Bone marrow (tissue), 2 donors: ENCODE results near the gene RNU1-3.
"Not testable (repeated sequence)": the region's sequence is repeated elsewhere in the genome, so short reads cannot be mapped to it uniquely, and the experiment has no call there.

ENCODE experiments used
- DNase-seq, 2 donors: peaks; one replicate each; lab custom pipeline; 2025; lab: John Stamatoyannopoulos, UW

Gene RNU1-3

DNA sequence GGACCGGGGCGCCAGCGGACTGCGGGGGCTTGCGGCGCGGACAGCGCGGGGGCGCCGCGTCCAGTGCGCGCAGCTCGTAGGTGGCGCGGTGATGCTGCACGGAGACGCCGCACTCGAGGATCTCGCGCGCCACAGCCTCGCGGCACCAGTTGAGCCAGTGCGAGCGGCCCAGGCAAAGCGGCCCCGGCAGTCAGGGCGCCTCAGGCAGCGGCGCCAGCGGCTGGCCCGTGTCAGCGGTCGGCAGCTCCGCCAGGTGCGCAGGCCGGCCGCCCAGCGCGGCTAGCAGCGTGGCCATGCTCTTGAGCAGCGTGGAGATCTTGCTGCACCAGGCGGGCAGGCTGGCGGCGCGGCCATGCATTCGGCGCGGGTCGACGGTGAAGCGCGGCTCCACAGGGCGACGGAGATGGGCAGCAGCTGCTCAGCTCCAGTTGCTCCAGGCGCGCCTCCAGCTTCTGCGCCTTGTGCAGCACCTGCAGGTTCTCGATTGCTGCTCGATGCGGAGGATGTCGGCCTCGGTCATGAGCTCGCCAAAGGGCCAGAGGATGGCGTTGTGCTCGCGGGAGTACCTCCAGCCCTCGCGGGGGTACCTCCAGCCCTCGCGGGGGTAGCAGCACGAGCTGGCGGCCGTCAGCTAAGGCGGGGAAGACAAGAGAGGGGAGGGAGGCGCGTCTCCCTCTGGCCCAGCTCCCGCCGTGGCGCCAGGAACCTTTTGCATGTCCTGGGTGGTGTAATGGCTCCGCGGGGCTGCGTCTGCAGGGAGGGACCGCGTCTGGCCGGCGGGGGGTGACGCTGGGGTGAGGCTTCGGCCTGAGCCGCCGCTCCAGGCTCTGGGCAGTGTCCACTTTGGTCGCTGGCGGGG lies 26.9 kb upstream of the RNU1-3 start:
- not testable (repeated sequence) for DNase-seq

DNA sequence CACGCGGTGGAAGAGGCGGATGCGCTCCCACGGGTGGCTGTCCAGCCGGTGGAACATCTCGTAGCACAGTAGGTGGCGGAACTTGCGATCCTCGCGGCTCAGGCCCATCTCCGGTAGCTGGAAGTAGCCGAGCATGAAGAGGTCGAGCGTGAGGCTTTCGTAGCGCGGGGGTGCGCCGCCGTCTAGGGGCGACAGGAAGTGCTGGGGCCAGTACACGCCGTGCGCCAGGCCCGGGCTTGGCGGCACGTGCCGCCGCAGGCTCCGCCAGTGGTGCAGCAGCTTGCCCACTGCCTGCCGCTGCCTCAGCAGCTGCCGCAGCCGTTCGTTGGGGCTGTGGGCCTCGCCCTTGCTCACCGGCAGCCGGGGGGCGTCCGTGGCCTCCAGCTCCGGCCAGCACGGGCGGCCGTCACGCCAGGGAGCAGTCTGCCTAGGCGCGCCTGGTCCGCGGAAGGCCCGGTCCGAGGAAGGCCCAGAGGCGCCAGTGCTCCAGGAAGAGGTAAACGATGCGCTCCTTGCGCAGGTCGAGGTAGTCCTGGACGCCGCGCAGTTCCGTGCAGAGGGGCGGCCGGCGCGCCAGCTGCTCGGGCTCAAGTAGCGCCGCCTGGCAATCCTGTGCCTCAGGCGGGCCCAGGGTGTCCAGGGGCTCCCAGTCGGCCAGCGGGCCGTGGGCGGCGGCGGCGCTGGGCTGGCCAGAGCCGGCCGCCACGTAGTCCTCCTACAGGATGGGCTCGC lies 26.1 kb upstream of the RNU1-3 start:
- not testable (repeated sequence) for DNase-seq

GRCh38 chr1:16692283-16692682 lies 25.5 kb upstream of the RNU1-3 start:
- not testable (repeated sequence) for DNase-seq

GRCh38 chr1:16690971-16691682 lies 24.4 kb upstream of the RNU1-3 start:
- not testable (repeated sequence) for DNase-seq

DNA sequence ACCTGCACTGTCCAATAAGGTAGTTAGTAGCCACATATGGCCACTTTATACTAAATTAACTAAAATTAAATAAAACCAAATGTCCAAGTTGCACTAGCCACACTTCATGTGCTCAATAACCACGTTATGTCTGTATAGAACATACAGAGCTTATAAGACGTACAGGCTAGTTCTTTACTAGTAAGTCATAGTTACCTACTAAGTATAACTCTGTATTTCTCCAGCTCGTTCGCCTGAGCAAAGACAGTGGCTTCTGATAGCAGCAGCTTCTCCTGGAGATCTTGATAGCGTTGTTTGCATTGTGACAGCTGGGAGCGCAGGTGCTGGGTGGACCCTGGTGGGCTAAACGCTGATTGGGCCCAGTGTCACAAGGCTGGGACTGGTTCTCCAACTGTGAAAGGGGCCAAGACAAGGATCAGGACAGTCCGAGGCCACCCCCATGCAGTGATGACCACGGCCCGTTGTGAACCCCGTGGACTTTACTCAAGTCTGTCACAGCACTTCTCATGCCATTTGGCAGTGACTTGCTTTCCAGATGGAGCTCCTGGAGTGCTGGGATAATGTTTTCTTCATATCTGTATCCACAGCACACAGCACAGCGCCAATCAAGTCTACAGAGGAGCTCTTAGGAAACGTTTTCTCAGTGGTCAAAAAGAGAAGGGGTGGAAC lies 20.5 kb upstream of the RNU1-3 start:
- not testable (repeated sequence) for DNase-seq

GRCh38 chr1:16685445-16686371 lies 19.0 kb upstream of the RNU1-3 start:
- DNase-seq: not testable (repeated sequence)

DNA sequence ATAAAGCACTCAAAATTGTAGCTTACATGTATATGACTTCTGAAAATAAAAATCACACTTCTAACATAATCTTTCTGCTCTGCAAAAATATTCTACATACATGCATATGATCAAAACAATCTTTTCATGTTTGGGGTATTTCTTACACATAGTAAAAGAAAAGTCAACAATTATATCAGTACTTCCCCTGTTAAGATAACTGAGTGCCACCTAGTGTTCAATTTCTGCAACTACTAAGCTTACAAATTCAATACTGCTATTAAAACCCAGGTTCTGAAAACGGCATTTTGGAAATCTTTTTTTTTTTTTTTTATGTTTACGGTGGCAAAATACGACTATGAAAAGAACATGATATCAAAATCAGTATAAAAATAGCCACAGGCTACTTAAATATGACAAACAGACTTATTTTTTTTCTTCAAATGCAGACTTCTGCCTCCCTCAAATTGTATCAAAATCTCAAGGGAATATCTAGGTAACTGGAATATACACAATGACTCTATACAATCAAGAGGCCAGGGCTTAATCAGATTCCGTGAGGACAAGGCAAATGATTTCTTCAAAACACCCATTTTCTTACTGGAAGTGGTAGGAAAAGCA lies 18.1 kb upstream of the RNU1-3 start:
- not testable (repeated sequence) for DNase-seq

DNA sequence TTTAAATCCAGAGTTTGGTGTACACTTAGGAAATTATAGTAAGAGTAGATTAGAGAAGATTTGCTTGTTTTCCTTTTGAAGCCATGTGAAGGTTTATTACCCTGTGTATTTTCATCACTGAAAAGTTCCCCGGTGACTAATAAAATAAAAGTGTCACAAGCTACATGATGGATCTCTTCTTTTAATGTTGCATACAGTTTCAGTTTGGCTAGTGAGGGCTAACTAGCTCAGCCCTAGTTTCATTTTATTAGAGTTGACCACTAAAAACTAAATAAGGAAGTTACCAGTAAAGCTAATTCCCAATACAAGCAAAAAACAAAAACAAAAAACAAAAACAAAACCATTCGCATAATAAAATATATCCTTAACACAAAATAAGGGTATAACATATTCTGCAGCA lies 17.4 kb upstream of the RNU1-3 start:
- not testable (repeated sequence) for DNase-seq

GRCh38 chr1:16682803-16683202 lies 16.1 kb upstream of the RNU1-3 start:
- DNase-seq: not testable (repeated sequence)

DNA sequence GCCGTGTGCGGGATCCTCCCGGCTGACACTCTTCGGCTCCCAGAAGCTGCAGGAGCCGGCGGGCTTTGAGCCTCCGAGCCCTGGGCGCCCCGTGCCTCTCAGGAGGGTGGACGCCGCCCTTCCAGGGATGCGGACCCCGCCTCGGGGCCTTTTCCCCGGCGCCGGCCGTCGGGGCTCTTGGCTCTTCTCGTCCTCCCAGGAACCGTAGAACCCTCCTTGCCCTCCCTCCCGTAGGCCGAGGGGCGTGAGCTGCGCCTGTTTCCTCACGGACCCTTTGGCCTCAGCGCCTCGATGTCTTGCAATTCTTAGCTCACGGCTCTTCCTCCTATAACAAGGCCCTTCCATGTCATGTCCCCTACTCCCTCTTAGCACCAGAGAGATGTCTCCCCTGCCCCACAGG lies 13.6 kb upstream of the RNU1-3 start:
- not testable (repeated sequence) for DNase-seq

- peak in 1 of 2 donors; percentile 41 for DNase-seq
These were observed 11.0 kb upstream of the RNU1-3 start for GRCh38 chr1:16677552-16678431.

DNA sequence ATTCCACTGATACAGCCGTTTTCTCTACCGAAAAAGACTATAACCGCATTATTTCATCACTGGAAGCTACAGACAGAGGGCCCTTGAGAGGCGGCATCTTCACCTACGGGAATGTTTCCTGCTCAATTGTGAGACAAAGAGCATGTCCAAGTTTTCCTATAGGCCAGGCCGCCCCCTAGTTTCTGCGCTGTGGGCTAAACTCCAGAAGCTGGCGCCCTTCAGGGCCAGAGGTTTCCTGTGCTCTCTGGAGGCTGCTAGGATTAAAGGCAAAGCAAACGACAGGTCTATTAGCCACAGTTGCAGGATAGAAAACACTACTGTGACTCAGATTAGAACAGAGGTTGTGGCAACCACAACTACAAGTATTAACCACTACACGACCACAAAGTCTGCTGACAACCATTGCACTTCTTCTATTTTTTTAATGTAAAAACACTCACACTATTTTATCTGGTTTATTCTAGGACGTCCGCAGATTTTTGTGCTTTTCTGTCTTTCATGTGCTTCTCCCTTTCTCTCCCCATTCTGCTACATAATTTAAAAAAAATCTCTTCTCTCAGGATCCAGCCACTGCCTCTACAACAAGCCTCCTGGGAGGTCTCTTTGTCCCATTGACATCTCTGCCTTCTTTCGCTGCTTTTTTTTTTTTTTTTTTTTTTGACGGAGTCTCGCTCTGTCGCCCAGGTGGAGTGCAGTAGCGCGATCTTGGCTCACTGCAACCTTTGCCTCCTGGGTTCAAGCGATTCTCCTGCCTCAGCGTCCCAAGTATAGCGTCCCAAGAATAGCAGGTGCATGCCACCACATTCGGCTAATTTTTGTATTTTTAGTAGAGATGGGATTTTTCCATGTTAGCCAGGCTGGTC lies 10.1 kb upstream of the RNU1-3 start:
- DNase-seq: not testable (repeated sequence)

GRCh38 chr1:16675118-16675510 lies 8.4 kb upstream of the RNU1-3 start:
- DNase-seq: not testable (repeated sequence)

GRCh38 chr1:16673976-16674375 lies 7.2 kb upstream of the RNU1-3 start:
- not testable (repeated sequence) for DNase-seq

GRCh38 chr1:16665836-16666235 lies 912 bp downstream of the RNU1-3 start:
- DNase-seq: not testable (repeated sequence)

DNA sequence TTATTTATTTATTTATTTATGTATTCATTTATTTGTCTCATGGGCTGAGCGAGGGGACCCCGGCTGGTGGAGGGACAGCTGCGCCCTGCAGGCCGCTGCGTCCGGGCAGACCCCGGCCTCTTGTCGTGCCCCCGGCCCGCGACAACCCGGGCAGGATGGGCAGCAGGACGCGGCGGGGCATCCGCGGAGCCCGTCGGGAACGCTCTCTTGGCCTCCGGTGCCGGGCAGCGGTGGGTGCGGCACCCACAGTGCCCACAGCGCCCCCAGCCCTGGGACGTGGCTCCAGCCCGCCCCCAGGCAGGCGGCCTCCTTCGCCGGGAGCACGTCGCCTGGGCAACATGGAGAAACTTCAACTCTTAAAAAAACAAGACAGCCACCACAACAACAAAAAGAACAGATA lies 8.5 kb downstream of the RNU1-3 start:
- not testable (repeated sequence) for DNase-seq

GRCh38 chr1:16656981-16657683 lies 9.6 kb downstream of the RNU1-3 start:
- DNase-seq: not testable (repeated sequence)

- not testable (repeated sequence) for DNase-seq
These were observed 10.2 kb downstream of the RNU1-3 start for GRCh38 chr1:16656574-16656973.
